Esophagus squamous epithelium (tissue), 5 donors: ENCODE results near the gene RAB22A. TPM values are rescaled to one million over a fixed set of nuclear protein-coding genes. Genes with fewer than 3 reads are reported as not detected.

Source experiments
- DNase-seq: peaks from one replicate; lab custom pipeline; 2025; lab: John Stamatoyannopoulos, UW
- H3K27ac ChIP-seq, 4 donors: fragments of 200-600 bp; sonication (generic); one replicate each; pipeline ENCODE4 v1.5.1; 2016 to 2019; ENCODE audit warnings: mild to moderate bottlenecking in 1 of 4
- H3K27me3 ChIP-seq, 4 donors: fragments of 200-600 bp; sonication (generic); 1 replicate in 3 of 4; 2 replicates in 1 of 4; pipeline versions ENCODE4 v1.5.1 to v1.6.0; 2017 to 2021; ENCODE audit warnings: antibody characterized with exemption in 1 of 4
- H3K36me3 ChIP-seq, 3 donors: fragments of 200-600 bp; sonication (generic); one replicate each; pipeline ENCODE4 v1.5.1; 2016 to 2019
- H3K4me1 ChIP-seq, 3 donors: fragments of 200-600 bp; sonication (generic); one replicate each; pipeline ENCODE4 v1.5.1; 2017 to 2019
- H3K4me3 ChIP-seq, 4 donors: fragments of 200-600 bp; sonication (generic); 1 replicate in 3 of 4; 2 replicates in 1 of 4; pipeline ENCODE4 v1.5.1; 2016 to 2019; ENCODE audit warnings: mild to moderate bottlenecking in 2 of 4, moderate library complexity in 1 of 4
- H3K9me3 ChIP-seq, 3 donors: fragments of 200-600 bp; sonication (generic); one replicate each; pipeline ENCODE4 v1.5.1; 2016 to 2019
- POLR2A ChIP-seq, 4 donors: fragments of 450-650 bp; IDR thresholded peaks; one replicate each; pipeline ENCODE4 v1.6.1; 2017; ENCODE audit warnings: antibody characterized with exemption in 4 of 4, mild to moderate bottlenecking in 4 of 4, moderate library complexity in 3 of 4
- WGBS, 2 donors: methylation state at CpG; one replicate each; pipeline ENCODE4 v1.1.5; 2018; 5-methylcytosine and 5-hydroxymethylcytosine counted together
- intact Hi-C: fragments of 100-400 bp; cut with DNase I; formaldehyde crosslinking; loops from one replicate; pipeline ENCODE4 v1.15.0; 2022
- total RNA-seq, 4 donors: library from RNA; depleted of rRNA; stranded (reverse); fragments of >200 nt; gene quantifications; one replicate each; pipeline ENCODE4 v1.1.0, GENCODE V29; 2016
- TF ChIP-seq, protein P1 (sequence below), 6 experiments: fragments of 450-650 bp in 4 of 6; fragments of 200-600 bp in 2 of 6; sonication (generic) in 2 of 6; IDR thresholded peaks; one replicate each; pipeline ENCODE4 v1.5.1; 2016 to 2019; ENCODE audit warnings: antibody characterized with exemption in 6 of 6, mild to moderate bottlenecking in 4 of 6, moderate library complexity in 4 of 6
- donor health status: DM: yes; HTN: yes; CAD: no.

Gene RAB22A
- total RNA-seq, 4 donors from 2014 or later: 18.4 to 33.2 (median 21.4) TPM

DNA sequence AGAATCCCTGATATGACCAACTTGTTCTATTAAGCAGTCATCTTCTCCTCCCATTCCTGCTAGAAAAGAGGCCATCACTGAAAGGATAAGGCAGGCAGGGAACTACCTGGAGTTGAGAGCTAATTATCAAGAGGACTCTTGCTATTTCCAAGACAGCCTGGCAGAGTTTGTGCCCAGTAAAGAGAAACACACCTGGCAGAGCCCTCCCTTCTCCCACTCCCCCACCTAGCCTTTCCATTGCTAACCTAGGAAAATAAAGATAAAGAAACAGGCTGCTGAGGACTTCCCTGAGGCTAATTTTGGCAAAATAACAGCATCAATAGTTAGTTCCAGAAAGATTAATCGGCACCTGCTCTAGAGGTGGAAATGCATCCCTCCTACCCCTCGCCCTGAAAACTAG lies 20.4 kb upstream of the RAB22A start:
- Histone ChIP-seq H3K27me3 (no peaks in the 10 kb centered on the region), H3K9me3 (no peaks in the 10 kb centered on the region), H3K27ac (no peak overlapping the region), H3K4me1 (no peaks in the 10 kb centered on the region), H3K36me3 (peaks cover 0 to 34% (median 0%) of the 10 kb centered on the region in 3 donors), H3K4me3 (no peak overlapping the region)
- 94 to 95% methylated on average over 2 of the region's 2 CpGs for WGBS, 2 donors
- intact Hi-C loops: no loop called here
- no peak for TF ChIP-seq POLR2A (IDR thresholded peaks at IDR 0.05)
- TF ChIP-seq, protein P1, sequence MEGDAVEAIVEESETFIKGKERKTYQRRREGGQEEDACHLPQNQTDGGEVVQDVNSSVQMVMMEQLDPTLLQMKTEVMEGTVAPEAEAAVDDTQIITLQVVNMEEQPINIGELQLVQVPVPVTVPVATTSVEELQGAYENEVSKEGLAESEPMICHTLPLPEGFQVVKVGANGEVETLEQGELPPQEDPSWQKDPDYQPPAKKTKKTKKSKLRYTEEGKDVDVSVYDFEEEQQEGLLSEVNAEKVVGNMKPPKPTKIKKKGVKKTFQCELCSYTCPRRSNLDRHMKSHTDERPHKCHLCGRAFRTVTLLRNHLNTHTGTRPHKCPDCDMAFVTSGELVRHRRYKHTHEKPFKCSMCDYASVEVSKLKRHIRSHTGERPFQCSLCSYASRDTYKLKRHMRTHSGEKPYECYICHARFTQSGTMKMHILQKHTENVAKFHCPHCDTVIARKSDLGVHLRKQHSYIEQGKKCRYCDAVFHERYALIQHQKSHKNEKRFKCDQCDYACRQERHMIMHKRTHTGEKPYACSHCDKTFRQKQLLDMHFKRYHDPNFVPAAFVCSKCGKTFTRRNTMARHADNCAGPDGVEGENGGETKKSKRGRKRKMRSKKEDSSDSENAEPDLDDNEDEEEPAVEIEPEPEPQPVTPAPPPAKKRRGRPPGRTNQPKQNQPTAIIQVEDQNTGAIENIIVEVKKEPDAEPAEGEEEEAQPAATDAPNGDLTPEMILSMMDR (IDR thresholded peaks at IDR 0.05): no peak
- no peak for DNase-seq

DNA sequence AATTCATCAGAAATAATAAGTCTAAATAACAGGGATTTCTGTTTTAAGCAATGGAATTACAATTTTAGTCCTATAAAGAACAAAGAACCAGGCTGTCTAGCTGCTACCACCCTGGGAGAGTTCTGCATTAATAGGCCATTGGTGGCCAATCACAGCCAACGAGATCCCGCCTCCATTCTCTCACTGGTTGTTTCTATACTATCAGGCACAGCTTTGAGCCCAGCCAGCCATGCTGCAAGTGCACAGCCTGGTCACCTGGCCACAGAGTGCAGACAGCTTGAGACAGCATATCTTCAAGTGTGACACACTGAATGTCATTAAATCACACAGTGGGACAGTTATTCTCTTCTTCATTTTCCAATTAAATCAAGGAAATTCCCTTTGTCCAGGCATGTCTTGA lies 16.1 kb upstream of the RAB22A start:
- Histone ChIP-seq H3K9me3 (no peaks in the 10 kb centered on the region), H3K36me3 (peaks cover 0 to 5% (median 0%) of the 10 kb centered on the region in 3 donors), H3K4me3 (no peak overlapping the region), H3K27ac (no peak overlapping the region), H3K4me1 (no peaks in the 10 kb centered on the region), H3K27me3 (no peaks in the 10 kb centered on the region)
- intact Hi-C loops: no loop called here
- TF ChIP-seq, protein P1 (IDR thresholded peaks at IDR 0.05): no peak
- TF ChIP-seq POLR2A (IDR thresholded peaks at IDR 0.05): no peak
- no peak for DNase-seq
- WGBS, 2 donors: 87 to 92% methylated on average over 2 of the region's 2 CpGs

DNA sequence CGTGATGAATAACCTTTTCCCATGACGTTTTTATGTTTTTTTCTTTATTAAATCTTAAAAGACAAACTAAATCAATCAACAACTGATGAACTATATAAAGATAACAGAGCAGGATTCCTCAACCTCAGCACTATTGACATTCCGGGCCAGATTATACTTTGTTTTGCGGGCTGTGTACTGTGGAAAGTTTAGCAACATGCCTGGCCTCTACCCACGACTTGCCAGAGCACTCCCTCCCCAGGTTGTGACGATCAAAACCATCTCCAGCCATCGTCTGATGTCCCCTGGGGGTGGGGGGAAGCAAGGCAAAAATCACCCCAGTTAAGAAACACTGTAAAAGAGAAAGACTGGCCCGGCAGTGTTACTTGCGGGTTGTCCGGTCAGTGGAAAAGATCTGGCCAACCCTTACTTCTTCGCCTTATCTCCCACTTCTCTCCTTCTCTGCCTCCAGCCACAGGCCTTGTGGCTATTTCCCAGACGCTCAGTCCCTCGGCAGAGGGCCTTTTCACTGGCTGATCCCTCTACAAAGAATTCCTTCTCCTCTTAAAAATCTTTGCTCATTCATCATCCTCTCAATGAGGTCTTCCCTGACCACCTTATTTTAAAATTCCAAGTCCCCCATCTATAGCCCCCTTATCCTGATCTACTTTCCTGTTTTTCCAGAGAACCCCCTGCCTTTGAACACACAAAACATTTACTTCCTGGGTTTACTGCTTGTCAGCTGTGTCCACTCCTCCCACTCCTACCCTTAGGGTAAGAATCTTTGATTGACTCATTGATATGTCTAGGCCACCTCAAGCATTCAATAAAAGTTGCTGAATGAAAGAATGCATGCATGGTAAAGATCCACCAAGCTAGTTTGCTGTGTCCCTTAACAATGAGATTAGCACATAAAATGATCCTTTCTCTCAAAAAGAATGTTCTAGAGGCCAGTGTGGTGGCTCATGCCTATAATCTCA lies 14.7 kb upstream of the RAB22A start:
- 83 to 84% methylated on average over 13 of the region's 13 CpGs for WGBS, 2 donors
- no peak for TF ChIP-seq POLR2A (IDR thresholded peaks at IDR 0.05)
- TF ChIP-seq, protein P1 (IDR thresholded peaks at IDR 0.05): no peak
- no peaks in the 10 kb centered on the region for H3K4me1 ChIP-seq
- no peaks in the 10 kb centered on the region for H3K36me3 ChIP-seq
- no peak overlapping the region for H3K27ac ChIP-seq
- H3K9me3 ChIP-seq: no peaks in the 10 kb centered on the region
- no peak overlapping the region for H3K4me3 ChIP-seq
- DNase-seq: no peak
- H3K27me3 ChIP-seq: no peaks in the 10 kb centered on the region
- intact Hi-C loops: no loop called here

DNA sequence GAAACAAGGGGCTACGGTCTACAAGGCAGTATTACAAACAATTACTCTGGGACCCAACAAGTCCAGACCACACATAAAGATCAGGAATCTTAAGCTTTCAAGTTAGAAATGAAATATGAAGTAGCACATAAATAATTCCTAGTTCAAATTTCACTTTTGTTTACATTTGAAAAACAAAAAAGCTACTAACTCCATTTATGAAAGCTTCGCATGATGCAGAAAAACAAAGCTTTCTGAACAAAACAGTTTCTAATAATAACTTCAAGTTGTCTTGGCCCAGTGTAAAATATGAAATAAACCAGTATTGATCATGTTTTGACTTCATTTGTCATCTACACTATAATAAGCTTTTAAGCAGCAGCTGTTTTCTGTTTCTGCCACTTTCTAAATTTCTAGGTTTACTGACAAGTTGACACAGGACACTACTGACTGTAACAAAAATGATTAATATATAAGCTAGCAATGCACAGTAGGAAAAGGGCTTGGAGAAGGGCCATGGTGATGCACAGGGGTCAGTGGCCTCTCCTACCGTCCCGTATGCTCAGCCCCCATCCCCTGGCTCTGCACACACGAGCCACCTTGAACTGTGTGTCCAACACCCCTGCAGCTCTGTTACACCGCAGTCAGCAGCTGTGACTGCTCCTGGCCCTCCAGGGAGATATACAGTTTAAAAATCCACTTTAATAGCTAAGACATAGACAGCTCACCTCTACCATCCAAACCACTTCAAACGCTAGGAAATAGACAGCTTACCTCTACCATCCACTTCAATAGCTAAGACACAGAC lies 13.3 kb upstream of the RAB22A start:
- no peak overlapping the region for H3K27ac ChIP-seq
- H3K27me3 ChIP-seq: no peaks in the 10 kb centered on the region
- no peak for DNase-seq
- no peak for TF ChIP-seq POLR2A (IDR thresholded peaks at IDR 0.05)
- TF ChIP-seq, protein P1 (IDR thresholded peaks at IDR 0.05): no peak
- H3K9me3 ChIP-seq: no peaks in the 10 kb centered on the region
- no peak overlapping the region for H3K4me3 ChIP-seq
- no peaks in the 10 kb centered on the region for H3K36me3 ChIP-seq
- 65 to 69% methylated on average over 6 of the region's 7 CpGs for WGBS, 2 donors
- no peaks in the 10 kb centered on the region for H3K4me1 ChIP-seq
- intact Hi-C loops: no loop called here

DNA sequence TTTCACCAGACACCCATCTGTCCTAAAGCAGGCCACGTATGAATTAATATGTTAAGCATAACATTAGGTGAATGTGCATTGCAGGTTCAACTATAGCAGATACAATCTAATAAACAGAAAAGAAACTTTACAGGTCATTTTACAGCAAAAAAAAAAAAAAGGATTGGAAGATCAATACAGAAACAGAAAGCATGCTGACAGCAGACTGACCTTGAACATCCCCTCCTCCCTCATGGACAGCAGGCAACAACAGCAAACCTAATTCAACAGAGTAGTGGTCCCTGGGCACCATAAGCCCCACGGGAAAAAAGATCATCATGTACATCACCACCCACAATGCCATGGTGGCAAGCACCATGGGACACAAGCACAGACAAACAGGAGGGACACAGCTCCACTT lies 12.1 kb upstream of the RAB22A start:
- Histone ChIP-seq H3K27me3 (no peaks in the 10 kb centered on the region), H3K27ac (no peak overlapping the region), H3K36me3 (no peaks in the 10 kb centered on the region), H3K4me3 (no peak overlapping the region), H3K4me1 (no peaks in the 10 kb centered on the region), H3K9me3 (no peaks in the 10 kb centered on the region)
- WGBS, 2 donors: 55 to 58% methylated on average over 2 of the region's 2 CpGs
- no peak for DNase-seq
- TF ChIP-seq, protein P1 (IDR thresholded peaks at IDR 0.05): no peak
- TF ChIP-seq POLR2A (IDR thresholded peaks at IDR 0.05): no peak
- intact Hi-C loops: no loop called here
